NT2/D1 (cell line): ENCODE measurements around the gene IL17B.

Experiments
- SUZ12 ChIP-seq: IDR thresholded peaks from 2 replicates; pipeline ENCODE4 v1.6.1; 2011; ENCODE audit not compliant: insufficient read length, insufficient read depth; ENCODE audit errors: extremely low read depth
- ZNF274 ChIP-seq: IDR thresholded peaks from 2 replicates; pipeline ENCODE4 v1.6.1; 2011; ENCODE audit warnings: mild to moderate bottlenecking, low read depth, low read length

DNA sequence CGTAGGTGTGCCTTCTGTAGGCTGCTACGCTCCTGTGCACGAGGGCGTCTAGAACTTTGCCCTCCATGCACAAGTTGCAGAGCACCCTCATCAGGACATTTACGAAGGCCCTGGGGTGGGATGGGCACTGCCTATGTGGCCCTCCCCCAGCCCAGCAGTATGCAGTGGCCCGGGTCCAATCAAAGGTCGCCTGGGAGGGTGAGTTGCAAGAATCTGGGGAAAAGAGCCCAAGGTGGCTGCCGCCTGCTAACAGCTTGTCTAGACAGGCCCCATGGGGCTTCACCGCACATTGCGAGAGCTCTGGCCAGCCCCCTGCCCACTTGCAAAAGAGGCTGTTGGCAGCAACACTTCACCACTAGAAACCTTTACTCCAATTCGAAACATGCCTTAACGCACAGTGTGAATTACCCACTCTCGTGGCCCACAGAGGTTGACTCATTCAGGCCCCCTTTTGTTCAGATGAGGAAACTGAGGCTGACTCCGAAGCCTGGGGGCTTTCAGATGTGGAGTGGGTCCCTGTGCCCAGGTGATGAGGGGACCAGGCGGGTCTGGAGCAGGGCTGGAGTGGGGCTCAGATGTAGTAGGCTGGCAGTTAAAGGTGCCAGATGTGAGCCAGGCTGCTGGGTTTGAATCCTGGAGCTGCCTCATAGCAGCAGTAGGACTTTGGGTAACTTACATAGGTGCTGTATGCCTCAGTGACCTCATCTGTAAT, 31.8 kb upstream of the IL17B start:
- no peak for TF ChIP-seq SUZ12
- no peak for TF ChIP-seq ZNF274
